ENCODE measurements around the gene ARHGAP26. TPM values are rescaled to one million over a fixed set of nuclear protein-coding genes. Genes with fewer than 3 reads are reported as not detected.
"Not testable (repeated sequence)": the region's sequence is repeated elsewhere in the genome, so short reads cannot be mapped to it uniquely, and the experiment has no call there.

ARHGAP26 gene
- total and polyA plus RNA-seq, 7 donors, result 2.5 to 28.7 (median 12.0) TPM

- ATAC-seq (no peak), DNase-seq (no peak)
- H3K9me3 ChIP-seq, result no peaks in the 10 kb centered on the region
- no peak for TF ChIP-seq CTCF (IDR thresholded peaks at IDR 0.05)
- 94 to 100% (median 97%) methylated on average over 2 of the region's 2 CpGs for WGBS, 3 donors
- no peaks in the 10 kb centered on the region for H3K27me3 ChIP-seq (ENCODE audit: insufficient read depth in 3 of 3, low read length in 2 of 3)
- H3K36me3 ChIP-seq (ENCODE audit: insufficient read depth in 1 of 2, low read depth in 1 of 2), result no peaks in the 10 kb centered on the region
- no peak overlapping the region for H3K27ac ChIP-seq
- no peak overlapping the region for H3K4me3 ChIP-seq
- peaks cover 3% of the 10 kb centered on the region for H3K4me1 ChIP-seq
- intact Hi-C loops (cut with DNase I), result no loop called here
These were observed 224.0 kb downstream of the ARHGAP26 start for GRCh38 chr5:142994218-142994617.

GRCh38 chr5:142995621-142996020, 225.4 kb downstream of the ARHGAP26 start:
- H3K4me3 ChIP-seq; H3K9me3 ChIP-seq; intact Hi-C loops (cut with DNase I); H3K27me3 ChIP-seq (ENCODE audit: insufficient read depth in 3 of 3, low read length in 2 of 3); H3K4me1 ChIP-seq; DNase-seq; H3K27ac ChIP-seq; ATAC-seq; H3K36me3 ChIP-seq (ENCODE audit: insufficient read depth in 1 of 2, low read depth in 1 of 2): not testable (repeated sequence)

- Histone ChIP-seq H3K27ac (no peak overlapping the region), H3K4me1 (peaks cover 10% of the 10 kb centered on the region), H3K9me3 (no peaks in the 10 kb centered on the region), H3K36me3 (ENCODE audit: insufficient read depth in 1 of 2, low read depth in 1 of 2) (no peaks in the 10 kb centered on the region), H3K4me3 (no peak overlapping the region), H3K27me3 (ENCODE audit: insufficient read depth in 3 of 3, low read length in 2 of 3) (no peaks in the 10 kb centered on the region)
- TF ChIP-seq CTCF (IDR thresholded peaks at IDR 0.05), result no peak
- intact Hi-C loops (cut with DNase I), result no loop called here
- DNase-seq (no peak), ATAC-seq (no peak)
- WGBS, 3 donors, result 90 to 95% (median 94%) methylated on average over 1 of the region's 1 CpG
These were observed 227.4 kb downstream of the ARHGAP26 start for GRCh38 chr5:142997591-142997990.

- ATAC-seq, result no peak
- 82 to 85% (median 82%) methylated on average over 6 of the region's 6 CpGs for WGBS, 3 donors
- H3K27ac ChIP-seq, result no peak overlapping the region
- no peaks in the 10 kb centered on the region for H3K27me3 ChIP-seq (ENCODE audit: insufficient read depth in 3 of 3, low read length in 2 of 3)
- no peak for DNase-seq
- TF ChIP-seq CTCF (IDR thresholded peaks at IDR 0.05), result no peak
- no peaks in the 10 kb centered on the region for H3K36me3 ChIP-seq (ENCODE audit: insufficient read depth in 1 of 2, low read depth in 1 of 2)
- H3K9me3 ChIP-seq, result no peaks in the 10 kb centered on the region
- no peak overlapping the region for H3K4me3 ChIP-seq
- H3K4me1 ChIP-seq, result peaks cover 10% of the 10 kb centered on the region
- intact Hi-C loops (cut with DNase I), result no loop called here
These were observed 228.3 kb downstream of the ARHGAP26 start for GRCh38 chr5:142998316-142999020.

GRCh38 chr5:143000551-143000950, 230.4 kb downstream of the ARHGAP26 start:
- H3K4me1 ChIP-seq, result peaks cover 15% of the 10 kb centered on the region
- WGBS, 3 donors, result 91 to 97% (median 91%) methylated on average over 1 of the region's 1 CpG

More at GRCh38 chr5:143000551-143000950, 230.4 kb downstream of the ARHGAP26 start:
- not testable (repeated sequence) for H3K27ac ChIP-seq; DNase-seq; H3K9me3 ChIP-seq; H3K4me3 ChIP-seq; ATAC-seq; H3K27me3 ChIP-seq (ENCODE audit: insufficient read depth in 3 of 3, low read length in 2 of 3); H3K36me3 ChIP-seq (ENCODE audit: insufficient read depth in 1 of 2, low read depth in 1 of 2)
- intact Hi-C loops (cut with DNase I), result loop anchor here (5.0 kb wide), 2 partner anchors 822 to 827 kb away; no protein-coding TSS in a partner anchor
